GM19238 (cell line): ENCODE measurements around the gene GATAD2B.

Source experiments
- DNase-seq: peaks from one replicate; pipeline ENCODE4 v3.0.0; 2011; ENCODE audit warnings: low spot score; ENCODE audit not compliant: insufficient read length

The GATAD2B gene

GRCh38 chr1:153763365-153764225 lies 159.2 kb downstream of the GATAD2B start:
- DNase-seq, result no peak

GRCh38 chr1:153760440-153760839 lies 162.3 kb downstream of the GATAD2B start:
- DNase-seq, result no peak
